WTC11 (cell line): ENCODE measurements around the gene KRTAP10-7.

Experiments
- CREB1 ChIP-seq: sonication (generic); formaldehyde crosslinking; IDR thresholded peaks from 2 replicates; pipeline ENCODE4 v1.8.0; 2023; ENCODE audit warnings: mild to moderate bottlenecking, missing genetic modification reagents
- CTCF ChIP-seq: fragments of 200-600 bp; IDR thresholded peaks from 2 replicates; pipeline ENCODE4 v1.8.0; 2022; ENCODE audit warnings: antibody characterized with exemption
- FOXK1 ChIP-seq: sonication (generic); formaldehyde crosslinking; IDR thresholded peaks from 2 replicates; pipeline ENCODE4 v1.8.0; 2022; ENCODE audit warnings: mild to moderate bottlenecking, moderate library complexity, missing genetic modification reagents
- MAX ChIP-seq: sonication (generic); formaldehyde crosslinking; IDR thresholded peaks from 2 replicates; pipeline ENCODE4 v1.8.0; 2022; ENCODE audit warnings: mild to moderate bottlenecking, missing genetic modification reagents
- NFE2L1 ChIP-seq: sonication (generic); formaldehyde crosslinking; IDR thresholded peaks from 2 replicates; pipeline ENCODE4 v1.8.1; 2023; ENCODE audit warnings: missing genetic modification reagents
- USF1 ChIP-seq: sonication (generic); formaldehyde crosslinking; IDR thresholded peaks from 2 replicates; pipeline ENCODE4 v1.8.0; 2022; ENCODE audit warnings: mild to moderate bottlenecking, missing genetic modification reagents
- ZNF532 ChIP-seq: fragments of 250-450 bp; sonication (Bioruptor Pico); IDR thresholded peaks from 2 replicates; pipeline ENCODE4 v1.9.0; 2021; ENCODE audit warnings: mild to moderate bottlenecking, borderline replicate concordance

GRCh38 chr21:44555200-44555875 is 45.1 kb upstream of the KRTAP10-7 start:
- TF ChIP-seq ZNF532 (CRISPR knock-in tag) (no peak), FOXK1 (no peak), CREB1 (CRISPR knock-in tag) (no peak), USF1 (CRISPR knock-in tag) (no peak), NFE2L1 (CRISPR knock-in tag) (no peak), MAX (CRISPR knock-in tag) (no peak), CTCF (no peak)
